ENCODE results near the gene MINPP1.

DNA sequence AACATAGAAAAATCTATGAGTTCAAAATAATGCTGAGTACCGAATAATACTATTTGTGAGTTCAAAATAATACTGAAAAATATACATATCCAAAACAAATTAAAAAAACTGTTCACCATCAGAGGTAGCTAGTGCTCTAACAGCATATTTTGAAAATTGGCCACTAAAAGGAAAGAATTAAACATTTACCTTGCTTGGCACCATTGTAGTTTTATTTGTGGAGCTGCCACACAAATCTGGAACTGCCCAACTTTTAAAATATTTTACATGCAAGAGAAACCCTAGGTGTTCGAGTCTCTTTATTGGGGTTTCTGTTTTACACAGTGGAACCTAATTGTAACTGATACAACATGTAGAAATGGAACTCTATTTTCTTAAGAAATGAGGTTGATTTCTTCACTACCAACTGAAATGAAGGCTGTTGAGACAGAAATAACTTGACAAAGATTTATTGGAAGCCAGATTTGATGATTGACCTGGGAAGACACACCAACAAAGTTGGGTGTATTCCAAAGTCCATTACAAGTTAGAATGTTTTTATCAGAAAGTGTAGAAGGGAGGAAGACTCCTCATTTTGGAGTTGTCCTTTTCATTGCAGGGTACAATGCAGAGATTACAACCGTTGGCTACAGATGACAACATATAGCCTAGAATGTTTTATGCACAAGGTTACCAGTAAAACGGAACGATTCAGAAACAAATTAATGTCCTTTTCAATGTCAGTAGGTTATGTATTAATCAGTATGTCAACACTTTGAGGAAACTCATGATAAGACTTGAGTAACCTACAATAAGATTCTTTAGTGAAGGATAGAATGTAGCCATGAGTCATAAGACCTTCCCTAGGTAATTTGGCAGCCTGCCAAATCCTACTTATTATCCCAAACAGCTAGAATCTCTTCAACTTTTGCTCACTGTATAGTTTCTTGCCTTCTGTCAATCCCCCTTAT lies 81.1 kb downstream of the MINPP1 start:
- TF ChIP-seq, protein P1, sequence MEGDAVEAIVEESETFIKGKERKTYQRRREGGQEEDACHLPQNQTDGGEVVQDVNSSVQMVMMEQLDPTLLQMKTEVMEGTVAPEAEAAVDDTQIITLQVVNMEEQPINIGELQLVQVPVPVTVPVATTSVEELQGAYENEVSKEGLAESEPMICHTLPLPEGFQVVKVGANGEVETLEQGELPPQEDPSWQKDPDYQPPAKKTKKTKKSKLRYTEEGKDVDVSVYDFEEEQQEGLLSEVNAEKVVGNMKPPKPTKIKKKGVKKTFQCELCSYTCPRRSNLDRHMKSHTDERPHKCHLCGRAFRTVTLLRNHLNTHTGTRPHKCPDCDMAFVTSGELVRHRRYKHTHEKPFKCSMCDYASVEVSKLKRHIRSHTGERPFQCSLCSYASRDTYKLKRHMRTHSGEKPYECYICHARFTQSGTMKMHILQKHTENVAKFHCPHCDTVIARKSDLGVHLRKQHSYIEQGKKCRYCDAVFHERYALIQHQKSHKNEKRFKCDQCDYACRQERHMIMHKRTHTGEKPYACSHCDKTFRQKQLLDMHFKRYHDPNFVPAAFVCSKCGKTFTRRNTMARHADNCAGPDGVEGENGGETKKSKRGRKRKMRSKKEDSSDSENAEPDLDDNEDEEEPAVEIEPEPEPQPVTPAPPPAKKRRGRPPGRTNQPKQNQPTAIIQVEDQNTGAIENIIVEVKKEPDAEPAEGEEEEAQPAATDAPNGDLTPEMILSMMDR (conservative IDR thresholded peaks at IDR 0.05; ENCODE audit: low read depth, low read length) = no peak
- no peak for TF ChIP-seq EZH2 (IDR thresholded peaks at IDR 0.05; ENCODE audit: borderline replicate concordance, low read depth, low read length, poor library complexity, severe bottlenecking)
